Measurements from ENCODE around the gene MSI2. TPM values are rescaled to one million over a fixed set of nuclear protein-coding genes. Genes with fewer than 3 reads are reported as not detected.

The MSI2 gene
- polyA plus RNA-seq, 1 of the 3 experiments (the other 2 are of a cell fraction), result 24.1 TPM

DNA sequence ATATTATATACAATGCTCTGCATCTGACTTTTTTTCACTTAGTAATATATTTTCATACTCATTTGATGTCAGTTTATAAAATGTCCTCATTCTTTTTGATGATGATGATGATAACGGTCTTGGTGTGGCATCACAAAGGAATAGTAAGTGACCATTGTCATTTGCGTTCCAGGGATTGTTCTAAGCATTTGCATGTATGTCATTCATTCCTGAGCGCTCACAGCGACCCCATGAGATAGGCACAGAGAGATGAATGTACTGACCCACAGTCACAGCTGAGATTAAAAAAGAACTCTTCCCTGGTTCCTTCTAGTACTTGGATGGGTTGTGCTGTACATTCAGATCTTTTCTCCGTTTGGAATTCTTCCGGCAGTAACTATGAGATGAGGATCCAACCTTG lies 21.2 kb upstream of the MSI2 start:
- Histone ChIP-seq H3K4me2 (no peak overlapping the region), H3F3A (replicated peaks; ENCODE audit: insufficient read depth) (no peaks in the 10 kb centered on the region), H3K36me3 (replicated peaks in 1 of 2; ENCODE audit: control insufficient read depth in 1 of 2, insufficient read depth in 2 of 2, low read length in 1 of 2) (no peaks in the 10 kb centered on the region), H3K9me3 (no peaks in the 10 kb centered on the region), H3K27ac (ENCODE audit: low read depth in 2 of 2, low read length in 1 of 2) (no peak overlapping the region), H4K20me1 (ENCODE audit: insufficient read depth) (no peaks in the 10 kb centered on the region), H3K79me2 (ENCODE audit: insufficient read depth) (no peaks in the 10 kb centered on the region), H2AFZ (ENCODE audit: low read depth) (no peak overlapping the region), H3K27me3 (ENCODE audit: insufficient read depth) (0 out of 2 replicates have a peak, but pooled peaks cover 9% of the 10 kb centered on the region), H3K4me1 (ENCODE audit: control insufficient read depth in 1 of 2, insufficient read depth in 2 of 2, low read depth in 1 of 2, low read length in 1 of 2) (no peaks in the 10 kb centered on the region), H3K4me3 (ENCODE audit: low read depth in 2 of 2, low read length in 1 of 2) (no peak overlapping the region), H3K9me2 (no peaks in the 10 kb centered on the region), H3K9ac (no peak overlapping the region)
- ChIA-PET CTCF (interaction anchor here (2.2 kb wide), 1 partner anchor 8 kb away, joined by 7 read pairs; no protein-coding TSS in a partner anchor), POLR2A (no interaction called here)
- no peak for TF ChIP-seq POLR2AphosphoS5 (IDR thresholded peaks at IDR 0.05; ENCODE audit: low read depth, low read length)
- no peak for TF ChIP-seq RAD21 (IDR thresholded peaks at IDR 0.05; ENCODE audit: low read length)
- no peak for TF ChIP-seq EP300 (IDR thresholded peaks at IDR 0.05; ENCODE audit: borderline replicate concordance in 1 of 2, low read depth in 1 of 2, low read length in 1 of 2)
- TF ChIP-seq TAF1 (IDR thresholded peaks at IDR 0.05; ENCODE audit: borderline replicate concordance, low read depth, low read length), result no peak
- no peak for TF ChIP-seq CTCF (IDR thresholded peaks at IDR 0.05)
- TF ChIP-seq FOXJ3 (CRISPR knock-in tag; IDR thresholded peaks at IDR 0.05), result no peak
- TF ChIP-seq MXI1 (IDR thresholded peaks at IDR 0.05; ENCODE audit: low read depth, low read length), result no peak
- TF ChIP-seq RFX5 (IDR thresholded peaks at IDR 0.05; ENCODE audit: low read length), result no peak
- no peak for TF ChIP-seq NRF1 (IDR thresholded peaks at IDR 0.05; ENCODE audit: low read depth, low read length)
- no peak for TF ChIP-seq TCF12 (IDR thresholded peaks at IDR 0.05)
- TF ChIP-seq RCOR1 (IDR thresholded peaks at IDR 0.05; ENCODE audit: low read length), result no peak
- TF ChIP-seq CHD2 (IDR thresholded peaks at IDR 0.05; ENCODE audit: low read length, partially characterized antibody), result no peak
- 86% methylated on average over 6 of the region's 6 CpGs for WGBS (ENCODE audit: low lambda C conversion rate)
- no peak for DNase-seq

GRCh38 chr17:57236686-57237299 lies 19.5 kb upstream of the MSI2 start:
- no peaks in the 10 kb centered on the region for H3K79me2 ChIP-seq (ENCODE audit: insufficient read depth)
- ChIA-PET POLR2A (no interaction called here), CTCF (no interaction called here)
- no peaks in the 10 kb centered on the region for H3K4me1 ChIP-seq (ENCODE audit: control insufficient read depth in 1 of 2, insufficient read depth in 2 of 2, low read depth in 1 of 2, low read length in 1 of 2)
- H3K9me3 ChIP-seq, result no peaks in the 10 kb centered on the region
- no peak overlapping the region for H2AFZ ChIP-seq (ENCODE audit: low read depth)
- H3K27me3 ChIP-seq (ENCODE audit: insufficient read depth), result 0 out of 2 replicates have a peak, but pooled peaks cover 9% of the 10 kb centered on the region
- DNase-seq, result no peak
- no peaks in the 10 kb centered on the region for H3F3A ChIP-seq (replicated peaks; ENCODE audit: insufficient read depth)
- H3K36me3 ChIP-seq (replicated peaks in 1 of 2; ENCODE audit: control insufficient read depth in 1 of 2, insufficient read depth in 2 of 2, low read length in 1 of 2), result no peaks in the 10 kb centered on the region
- H3K27ac ChIP-seq (ENCODE audit: low read depth in 2 of 2, low read length in 1 of 2), result no peak overlapping the region
- no peak for TF ChIP-seq RCOR1 (IDR thresholded peaks at IDR 0.05; ENCODE audit: low read length)
- TF ChIP-seq TEAD4 (IDR thresholded peaks at IDR 0.05; ENCODE audit: borderline replicate concordance, insufficient read depth), result no peak
- TF ChIP-seq SMC3 (IDR thresholded peaks at IDR 0.05; ENCODE audit: low read depth, low read length), result no peak
- no peak for TF ChIP-seq RFX5 (IDR thresholded peaks at IDR 0.05; ENCODE audit: low read length)
- no peak for TF ChIP-seq GATA2 (CRISPR knock-in tag; IDR thresholded peaks at IDR 0.05)
- TF ChIP-seq MXI1 (IDR thresholded peaks at IDR 0.05; ENCODE audit: low read depth, low read length), result no peak
- no peak for TF ChIP-seq TCF12 (IDR thresholded peaks at IDR 0.05)
- no peak for TF ChIP-seq CTCF (IDR thresholded peaks at IDR 0.05)
- H3K9me2 ChIP-seq, result no peaks in the 10 kb centered on the region
- H3K4me3 ChIP-seq (ENCODE audit: low read depth in 2 of 2, low read length in 1 of 2), result no peak overlapping the region
- H4K20me1 ChIP-seq (ENCODE audit: insufficient read depth), result no peaks in the 10 kb centered on the region
- H3K9ac ChIP-seq, result no peak overlapping the region
- no peak overlapping the region for H3K4me2 ChIP-seq
- WGBS (ENCODE audit: low lambda C conversion rate), result 85% methylated on average over 5 of the region's 5 CpGs
